Fibroblast of mammary gland (primary cell): ENCODE results near the gene AMDHD2.

Experiments used
- DNase-seq: peaks from one replicate; pipeline ENCODE4 v3.0.0-alpha.2; 2010; ENCODE audit warnings: low read depth
- H3K4me3 ChIP-seq: 2 replicates; pipeline ENCODE4 v1.5.1; 2011; ENCODE audit warnings: low read depth, mild to moderate bottlenecking, low read length, moderate library complexity; ENCODE audit not compliant: control insufficient read depth
- CTCF ChIP-seq: conservative IDR thresholded peaks from 2 replicates; pipeline ENCODE4 v1.5.1; 2011; ENCODE audit warnings: low read depth, low read length, inconsistent platforms; ENCODE audit not compliant: control insufficient read depth, insufficient read depth

AMDHD2 gene

GRCh38 chr16:2499890-2500429, 20.2 kb upstream of the AMDHD2 start:
- no peak overlapping the region for H3K4me3 ChIP-seq
- TF ChIP-seq CTCF, result no peak
- DNase-seq, result no peak

- peak; percentile 4 for TF ChIP-seq CTCF
- no peak overlapping the region for H3K4me3 ChIP-seq
- no peak for DNase-seq
These were observed 19.7 kb upstream of the AMDHD2 start for GRCh38 chr16:2500430-2500917.

- TF ChIP-seq CTCF, result peak; percentile 92
- DNase-seq, result peak; percentile 67
- no peak overlapping the region for H3K4me3 ChIP-seq
These were observed 19.0 kb upstream of the AMDHD2 start for GRCh38 chr16:2500918-2501750.

- no peak for TF ChIP-seq CTCF
- H3K4me3 ChIP-seq, result no peak overlapping the region
- DNase-seq, result no peak
These were observed 17.9 kb upstream of the AMDHD2 start for GRCh38 chr16:2501946-2502895.

- no peak overlapping the region for H3K4me3 ChIP-seq
- TF ChIP-seq CTCF, result no peak
- DNase-seq, result no peak
These were observed 14.5 kb upstream of the AMDHD2 start for GRCh38 chr16:2505695-2506094.

GRCh38 chr16:2507052-2507659, 13.0 kb upstream of the AMDHD2 start:
- no peak for DNase-seq
- no peak for TF ChIP-seq CTCF
- H3K4me3 ChIP-seq, result no peak overlapping the region
